HG02981 (cell line): Measurements from ENCODE around the gene TBX1.

Experiments
- ATAC-seq: cut with Tn5 transposase; IDR thresholded peaks from one replicate; pipeline ENCODE4 v1.9.1; 2021; ENCODE audit warnings: mild to moderate bottlenecking, moderate library complexity; ENCODE audit not compliant: unreplicated experiment

The TBX1 gene

GRCh38 chr22:19760058-19760950 is at the start of gene TBX1:
TSS of gene TBX1 (plus strand) at chr22:19760778. CDS start at chr22:19760844, 66 bp downstream.
- no peak for ATAC-seq

- ATAC-seq: no peak
Observed at GRCh38 chr22:19713245-19713644, 47.3 kb upstream of the TBX1 start.

- no peak for ATAC-seq
Observed at GRCh38 chr22:19713650-19714311, 46.8 kb upstream of the TBX1 start.

GRCh38 chr22:19714312-19715187 is 46.0 kb upstream of the TBX1 start, which contains the start of gene SEPTIN5:
TSS of gene SEPTIN5 (plus strand) at chr22:19714503. CDS start at chr22:19714589, 86 bp downstream.
- ATAC-seq: no peak

GRCh38 chr22:19715188-19715930 is 45.2 kb upstream of the TBX1 start:
- ATAC-seq: no peak

GRCh38 chr22:19716041-19716828 is 44.3 kb upstream of the TBX1 start:
- ATAC-seq: no peak

- no peak for ATAC-seq
Observed at GRCh38 chr22:19716829-19717105, 43.8 kb upstream of the TBX1 start.

- ATAC-seq: no peak
Observed at GRCh38 chr22:19717181-19717580, 43.4 kb upstream of the TBX1 start.

- ATAC-seq: no peak
Observed at GRCh38 chr22:19717691-19718455, 42.7 kb upstream of the TBX1 start.

GRCh38 chr22:19718456-19719049 is 42.0 kb upstream of the TBX1 start:
- ATAC-seq: no peak

GRCh38 chr22:19719050-19719482 is 41.5 kb upstream of the TBX1 start:
- no peak for ATAC-seq

GRCh38 chr22:19719488-19720021 is 41.0 kb upstream of the TBX1 start:
- no peak for ATAC-seq

- ATAC-seq: no peak
Observed at GRCh38 chr22:19720150-19720827, 40.3 kb upstream of the TBX1 start.

GRCh38 chr22:19720999-19721329 is 39.6 kb upstream of the TBX1 start:
- ATAC-seq: no peak

GRCh38 chr22:19721330-19722177 is 39.0 kb upstream of the TBX1 start:
- ATAC-seq: no peak

GRCh38 chr22:19722178-19722981 is 38.2 kb upstream of the TBX1 start:
- ATAC-seq: no peak

GRCh38 chr22:19722982-19723231 is 37.7 kb upstream of the TBX1 start:
- ATAC-seq: no peak
